Stomach (tissue), 9 donors: ENCODE measurements around the gene AKIRIN1. TPM values are rescaled to one million over a fixed set of nuclear protein-coding genes. Genes with fewer than 3 reads are reported as not detected.
"Not testable (repeated sequence)": the region's sequence is repeated elsewhere in the genome, so short reads cannot be mapped to it uniquely, and the experiment has no call there.

ENCODE experiments used
- DNase-seq, 2 donors: peaks; one replicate each; pipeline versions ENCODE4 v3.0.0 to v3.0.0-alpha.2; 2013 to 2019
- H3K27ac ChIP-seq, 5 donors: fragments of 200-600 bp in 4 of 5; sonication (generic) in 4 of 5; one replicate each; pipeline ENCODE4 v1.5.1; 2013 to 2019; ENCODE audit warnings: mild to moderate bottlenecking in 1 of 5, moderate library complexity in 1 of 5
- H3K27me3 ChIP-seq, 3 donors: fragments of 200-600 bp; sonication (generic); one replicate each; pipeline ENCODE4 v1.5.1; 2017 to 2019; ENCODE audit warnings: mixed run types in 1 of 3
- H3K36me3 ChIP-seq, 4 donors: fragments of 200-600 bp; sonication (generic); 1 replicate in 3 of 4; 2 replicates in 1 of 4; pipeline ENCODE4 v1.5.1; 2016 to 2019
- H3K4me1 ChIP-seq, 4 donors: fragments of 200-600 bp; sonication (generic); one replicate each; pipeline ENCODE4 v1.5.1; 2016 to 2019
- H3K4me3 ChIP-seq, 4 donors: fragments of 200-600 bp; sonication (generic) in 3 of 4; one replicate each; pipeline ENCODE4 v1.5.1; 2016 to 2019; ENCODE audit warnings: mild to moderate bottlenecking in 1 of 4
- H3K9me3 ChIP-seq, 4 donors: fragments of 200-600 bp; sonication (generic); one replicate each; pipeline ENCODE4 v1.5.1; 2016 to 2019
- CTCF ChIP-seq, 7 experiments: fragments of 450-650 bp in 4 of 7; fragments of 200-600 bp in 3 of 7; sonication (generic) in 3 of 7; IDR thresholded peaks; one replicate each; pipeline ENCODE4 v1.5.1; 2016 to 2019; ENCODE audit warnings: antibody characterized with exemption in 7 of 7, control low read depth in 2 of 7, mild to moderate bottlenecking in 1 of 7
- EP300 ChIP-seq: sonication (generic); formaldehyde crosslinking; IDR thresholded peaks from one replicate; pipeline ENCODE4 v1.6.1; 2017; ENCODE audit warnings: antibody characterized with exemption
- POLR2A ChIP-seq, 4 donors: fragments of 450-650 bp; IDR thresholded peaks; one replicate each; pipeline ENCODE4 v1.6.1; 2016; ENCODE audit warnings: antibody characterized with exemption in 4 of 4, control low read depth in 2 of 4, mild to moderate bottlenecking in 1 of 4, moderate library complexity in 1 of 4
- POLR2AphosphoS5 ChIP-seq, 3 donors: sonication (generic); formaldehyde crosslinking; IDR thresholded peaks; one replicate each; pipeline ENCODE4 v1.6.1; 2016; ENCODE audit warnings: antibody characterized with exemption in 3 of 3
- WGBS, 5 donors: extraction: QIAGEN DNeasy Blood & Tissue Kit in 3 of 5; methylation state at CpG; one replicate each; pipeline versions ENCODE4 v1.1.5 to v1.1.7; 2013 to 2018; 5-methylcytosine and 5-hydroxymethylcytosine counted together
- intact Hi-C: fragments of 100-400 bp; cut with DNase I; formaldehyde crosslinking; loops from one replicate; pipeline ENCODE4 v1.15.1; 2023; ENCODE audit warnings: low total_unique reads
- polyA plus RNA-seq, 3 donors: library from polyadenylated mRNA; stranded (reverse); fragments of 200-250 nt; gene quantifications; one replicate each; pipeline ENCODE4 v1.2.3, GENCODE V29; 2013
- small RNA-seq, 4 donors: library from RNA; depleted of rRNA; stranded (forward); fragments of <200 nt; gene quantifications; one replicate each; pipeline ENCODE3, GENCODE V24; 2016
- total RNA-seq, 5 donors: library from RNA; depleted of rRNA; stranded (reverse); fragments of >200 nt; gene quantifications; one replicate each; pipeline versions ENCODE4 v1.1.0 to v1.2.3, GENCODE V29; 2014 to 2016
- donor health status: healthy with polysubstance abuse.
- donor health status: Bipolar disorder and iron deficiency.
- donor health status: healthy.

AKIRIN1 gene
- total and polyA plus RNA-seq, 8 donors, result 14.8 to 134 (median 33.9) TPM

- WGBS, 5 donors, result 82 to 90% (median 86%) methylated on average over 4 of the region's 4 CpGs
- intact Hi-C loops, result no loop called here
- DNase-seq, result no peak
- Histone ChIP-seq H3K4me3 (no peak overlapping the region), H3K36me3 (peaks cover 0 to 33% (median 18%) of the 10 kb centered on the region in 4 donors), H3K4me1 (no peaks in the 10 kb centered on the region), H3K27ac (no peak overlapping the region), H3K27me3 (no peaks in the 10 kb centered on the region), H3K9me3 (no peaks in the 10 kb centered on the region)
- no peak for TF ChIP-seq POLR2A (IDR thresholded peaks at IDR 0.05)
- TF ChIP-seq CTCF (IDR thresholded peaks at IDR 0.05), result no peak
- TF ChIP-seq POLR2AphosphoS5 (IDR thresholded peaks at IDR 0.05), result no peak
- TF ChIP-seq EP300, result no peak
These were observed 60.9 kb downstream of the AKIRIN1 start for GRCh38 chr1:39051956-39052355.

- H3K36me3 ChIP-seq, H3K4me1 ChIP-seq, DNase-seq, H3K27me3 ChIP-seq, H3K27ac ChIP-seq, H3K9me3 ChIP-seq, intact Hi-C loops, H3K4me3 ChIP-seq: not testable (repeated sequence)
- WGBS, 5 donors, result 91 to 94% (median 91%) methylated on average over 8 of the region's 8 CpGs
These were observed 64.2 kb downstream of the AKIRIN1 start for GRCh38 chr1:39055213-39055710.

Small RNA genes lying within 50 kb of the gene (small RNA-seq; reads per million reads assigned to genes)
- 0 reads per million in 4 donors for gene RF00019

Other genes with a start within 250 kb of the AKIRIN1 start
- 10 to 100 TPM in 3 of 5 donors, 1 to 10 TPM in 2; 1.2 to 25.0 (median 11.2) TPM for gene RRAGC, start 131.5 kb upstream of the AKIRIN1 start, total RNA-seq
- 10 to 100 TPM in 2 of 3 donors, 1 to 10 TPM in 1; 9.7 to 15.3 (median 14.9) TPM for gene RRAGC, start 131.5 kb upstream of the AKIRIN1 start, polyA plus RNA-seq
- 100 to 1,000 TPM in 1 of 5 donors, 10 to 100 TPM in 2, 1 to 10 TPM in 2; 2.2 to 111 (median 12.3) TPM for gene MYCBP, start 117.9 kb upstream of the AKIRIN1 start, total RNA-seq
- 10 to 100 TPM; 12.4 to 33.0 (median 25.3) TPM for gene MYCBP, start 117.9 kb upstream of the AKIRIN1 start, polyA plus RNA-seq
- under 1 TPM in 1 of 5 donors, not detected in 4; 0.73 TPM for gene GJA9, start 109.7 kb upstream of the AKIRIN1 start, total RNA-seq
- gene GJA9, start 109.7 kb upstream of the AKIRIN1 start, polyA plus RNA-seq, result under 1 TPM in 1 of 3 donors, not detected in 2; 0.25 TPM
- gene RHBDL2, start 49.4 kb upstream of the AKIRIN1 start, total RNA-seq, result 10 to 100 TPM in 2 of 5 donors, 1 to 10 TPM in 1, not detected in 2; 9.0 to 24.9 (median 14.5) TPM
- 1 to 10 TPM; 4.3 to 9.3 (median 4.5) TPM for gene RHBDL2, start 49.4 kb upstream of the AKIRIN1 start, polyA plus RNA-seq
- 100 to 1,000 TPM; 104 to 333 (median 166) TPM for gene NDUFS5, start 35.1 kb downstream of the AKIRIN1 start, total RNA-seq
- 100 to 1,000 TPM; 610 to 829 (median 727) TPM for gene NDUFS5, start 35.1 kb downstream of the AKIRIN1 start, polyA plus RNA-seq
- gene MACF1, start 213.4 kb downstream of the AKIRIN1 start, total RNA-seq, result 100 to 1,000 TPM; 170 to 662 (median 401) TPM
- gene MACF1, start 213.4 kb downstream of the AKIRIN1 start, polyA plus RNA-seq, result 10 to 100 TPM; 16.8 to 40.1 (median 26.8) TPM